Muscle of back (tissue), 11 donors: ENCODE measurements around the gene CYP3A7. TPM values are rescaled to one million over a fixed set of nuclear protein-coding genes. Genes with fewer than 3 reads are reported as not detected.
"Not testable (repeated sequence)": the region's sequence is repeated elsewhere in the genome, so short reads cannot be mapped to it uniquely, and the experiment has no call there.

ENCODE experiments used
- DNase-seq, 3 donors: peaks; one replicate each; pipeline versions ENCODE4 v3.0.0 to v3.0.0-alpha.2; 2013
- polyA plus RNA-seq, 10 donors: library from polyadenylated mRNA; unstranded; fragments of 120-200 nt; gene quantifications; one replicate each; pipeline ENCODE4 v1.2.1, GENCODE V29; 2013; ENCODE audit not compliant: insufficient read length in 10 of 10

CYP3A7 gene
- polyA plus RNA-seq, 10 donors: 0.31 to 1.6 (median 0.46) TPM; not detected in 6

DNA sequence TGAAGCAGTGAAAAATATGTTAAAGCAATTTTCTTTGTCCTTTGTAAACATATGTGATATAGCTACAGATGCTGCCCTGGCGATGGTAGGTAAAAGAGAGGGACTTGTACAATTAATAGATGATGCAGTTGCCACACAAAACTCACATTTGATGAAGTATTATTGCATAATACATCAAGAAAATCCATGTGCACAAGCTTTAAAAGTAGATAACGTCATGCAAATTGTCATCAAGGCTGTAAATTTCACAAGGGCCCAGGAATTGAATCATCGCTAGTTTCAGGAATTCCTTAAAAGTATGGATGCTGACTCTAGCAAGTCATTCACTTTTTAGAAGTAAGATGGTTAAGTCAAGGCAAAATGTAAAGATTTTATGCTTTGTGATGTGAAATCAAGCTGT is 65.2 kb downstream of the CYP3A7 start:
- DNase-seq: no peak

- no peak for DNase-seq
Observed at GRCh38 chr7:99668541-99668940, 66.5 kb downstream of the CYP3A7 start.

DNA sequence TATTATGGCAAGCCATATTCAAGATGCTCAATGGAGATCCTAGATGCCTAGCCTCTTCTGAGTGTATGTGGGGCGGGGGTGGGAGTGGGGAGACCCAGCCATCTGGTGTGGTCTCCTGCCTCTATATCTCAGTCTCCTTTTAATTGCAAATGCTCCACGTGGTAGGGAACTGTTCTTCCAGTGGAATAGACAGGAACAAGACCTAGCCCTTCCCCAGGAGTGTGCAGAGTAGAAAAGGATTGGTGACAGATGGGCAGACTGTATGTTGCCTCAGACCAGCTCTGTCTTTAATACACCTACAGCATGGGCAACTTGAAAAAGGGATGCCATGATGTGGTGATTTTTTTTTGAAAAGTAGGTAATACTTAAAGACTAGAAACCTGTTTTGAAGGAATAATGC is 67.8 kb downstream of the CYP3A7 start:
- no peak for DNase-seq

GRCh38 chr7:99666013-99666395 is 69.0 kb downstream of the CYP3A7 start:
- DNase-seq: no peak

- no peak for DNase-seq
Observed at GRCh38 chr7:99665312-99666012, 69.5 kb downstream of the CYP3A7 start.

GRCh38 chr7:99657879-99658278 is 77.1 kb downstream of the CYP3A7 start:
- not testable (repeated sequence) for DNase-seq

Other genes with a start within 250 kb of the CYP3A7 start
- gene ZNF394, start 234.9 kb downstream of the CYP3A7 start, polyA plus RNA-seq: 10 to 100 TPM in 5 of 10 donors, 1 to 10 TPM in 5; 7.1 to 11.6 (median 10.0) TPM
- gene ZKSCAN5, start 230.5 kb downstream of the CYP3A7 start, polyA plus RNA-seq: 10 to 100 TPM in 4 of 10 donors, 1 to 10 TPM in 6; 7.6 to 11.2 (median 9.5) TPM
- 10 to 100 TPM in 2 of 10 donors, 1 to 10 TPM in 8; 6.9 to 10.4 (median 9.6) TPM for gene FAM200A, start 183.1 kb downstream of the CYP3A7 start, polyA plus RNA-seq
- 10 to 100 TPM; 28.3 to 60.9 (median 43.9) TPM for gene ZNF655, start 176.6 kb downstream of the CYP3A7 start, polyA plus RNA-seq
- 1 to 10 TPM in 1 of 10 donors, under 1 TPM in 9; 0.34 to 1.1 (median 0.74) TPM for gene TMEM225B, start 136.9 kb downstream of the CYP3A7 start, polyA plus RNA-seq
- gene ZSCAN25, start 118.2 kb downstream of the CYP3A7 start, polyA plus RNA-seq: 10 to 100 TPM in 6 of 10 donors, 1 to 10 TPM in 4; 7.5 to 11.9 (median 10.1) TPM
- 1 to 10 TPM in 6 of 10 donors, under 1 TPM in 4; 0.54 to 1.6 (median 1.0) TPM for gene CYP3A5, start 55.2 kb downstream of the CYP3A7 start, polyA plus RNA-seq
- under 1 TPM in 5 of 10 donors, not detected in 5; 0.09 to 0.45 (median 0.12) TPM for gene CYP3A4, start 49.0 kb upstream of the CYP3A7 start, polyA plus RNA-seq
- under 1 TPM in 2 of 10 donors, not detected in 8; 0.21 TPM for gene CYP3A43, start 92.8 kb upstream of the CYP3A7 start, polyA plus RNA-seq
- under 1 TPM in 1 of 10 donors, not detected in 9; 0.14 TPM for gene OR2AE1, start 141.8 kb upstream of the CYP3A7 start, polyA plus RNA-seq
- gene TRIM4, start 184.3 kb upstream of the CYP3A7 start, polyA plus RNA-seq: 10 to 100 TPM; 14.6 to 19.5 (median 16.6) TPM
- gene GJC3, start 194.4 kb upstream of the CYP3A7 start, polyA plus RNA-seq: under 1 TPM; 0.18 to 0.63 (median 0.41) TPM
- gene AZGP1, start 240.8 kb upstream of the CYP3A7 start, polyA plus RNA-seq: 1 to 10 TPM in 4 of 10 donors, under 1 TPM in 6; 0.56 to 1.3 (median 0.82) TPM